NCI-H2196 treated with DMSO at 0.1 percent for 48 hours (cell line): ENCODE data around the gene AKR7A2.
"Not testable (repeated sequence)": the region's sequence is repeated elsewhere in the genome, so short reads cannot be mapped to it uniquely, and the experiment has no call there.

Source experiments
- DNase-seq: peaks from one replicate; lab custom pipeline; 2025; ENCODE audit not compliant: unreplicated experiment; lab: John Stamatoyannopoulos, UW

AKR7A2 gene

GRCh38 chr1:19307794-19308508 is 4.0 kb downstream of the AKR7A2 start:
- no peak for DNase-seq

- no peak for DNase-seq
Measured at GRCh38 chr1:19306941-19307340, 5.0 kb downstream of the AKR7A2 start.

- DNase-seq = no peak
Measured at GRCh38 chr1:19305880-19306279, 6.1 kb downstream of the AKR7A2 start.

- not testable (repeated sequence) for DNase-seq
Measured at GRCh38 chr1:19304081-19304480, 7.9 kb downstream of the AKR7A2 start.

GRCh38 chr1:19300211-19300610 is 11.7 kb downstream of the AKR7A2 start:
- no peak for DNase-seq

GRCh38 chr1:19294638-19295037 is 17.3 kb downstream of the AKR7A2 start:
- no peak for DNase-seq

GRCh38 chr1:19289244-19289643 is 22.7 kb downstream of the AKR7A2 start:
- no peak for DNase-seq

GRCh38 chr1:19288324-19289241 is 23.4 kb downstream of the AKR7A2 start, which contains the start of gene AKR7A3:
Gene AKR7A3 (minus strand): TSS chr1:19288770. CDS start chr1:19288709, 61 bp downstream.
- not testable (repeated sequence) for DNase-seq

GRCh38 chr1:19287436-19288185 is 24.3 kb downstream of the AKR7A2 start:
- DNase-seq = no peak

- not testable (repeated sequence) for DNase-seq
Measured at GRCh38 chr1:19285807-19286206, 26.1 kb downstream of the AKR7A2 start.

- not testable (repeated sequence) for DNase-seq
Measured at GRCh38 chr1:19285366-19285765, 26.6 kb downstream of the AKR7A2 start.

- DNase-seq = no peak
Measured at GRCh38 chr1:19284881-19285280, 27.1 kb downstream of the AKR7A2 start.

- no peak for DNase-seq
Measured at GRCh38 chr1:19283891-19284290, 28.1 kb downstream of the AKR7A2 start.

- DNase-seq = no peak
Measured at GRCh38 chr1:19274636-19275035, 37.3 kb downstream of the AKR7A2 start.

- DNase-seq = not testable (repeated sequence)
Measured at GRCh38 chr1:19273844-19274531, 38.0 kb downstream of the AKR7A2 start.

GRCh38 chr1:19273106-19273843 is 38.7 kb downstream of the AKR7A2 start:
- DNase-seq = no peak

GRCh38 chr1:19272064-19272463 is 39.9 kb downstream of the AKR7A2 start:
- DNase-seq = no peak

- not testable (repeated sequence) for DNase-seq
Measured at GRCh38 chr1:19270343-19270730, 41.6 kb downstream of the AKR7A2 start.

GRCh38 chr1:19269427-19270342 is 42.3 kb downstream of the AKR7A2 start:
- DNase-seq = not testable (repeated sequence)
